Measurements from ENCODE around the gene TNC. TPM values are rescaled to one million over a fixed set of nuclear protein-coding genes. Genes with fewer than 3 reads are reported as not detected.
A peak's percentile ranks its signal among the peaks of the same experiment; 100 is the strongest.

Gene TNC
- polyA plus RNA-seq, 1 of the 3 experiments (the other 2 are of a cell fraction): 805 TPM

DNA sequence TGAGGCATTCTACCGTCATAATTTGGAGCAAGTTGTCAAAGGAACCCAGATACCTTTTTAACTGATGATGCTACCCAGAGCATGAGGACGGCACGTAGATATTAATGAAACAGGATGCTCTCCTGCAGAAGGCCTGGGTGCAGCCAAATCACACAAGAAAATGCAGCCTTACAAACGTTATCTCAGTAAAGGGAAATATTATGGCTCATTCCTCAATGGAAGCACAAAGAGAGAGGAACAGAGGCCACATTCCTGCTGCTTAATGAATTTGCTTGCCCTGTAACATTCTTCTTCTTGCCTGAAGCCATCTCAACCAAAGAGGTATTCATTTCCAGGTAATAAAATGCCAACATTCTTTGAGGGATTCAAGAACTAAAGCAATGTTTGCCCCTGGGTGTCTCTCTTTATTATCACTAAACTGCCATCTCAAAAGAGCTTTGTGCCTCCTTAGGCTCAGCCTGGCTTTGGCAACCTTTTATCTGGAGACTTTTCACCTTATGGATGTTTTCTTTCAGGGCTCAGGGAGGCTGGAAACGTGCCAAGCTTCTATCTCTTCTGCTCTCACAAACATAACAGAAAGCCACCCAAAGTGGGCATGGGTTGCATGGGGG is 92.9 kb downstream of the TNC start:
- Histone ChIP-seq H3F3A (replicated peaks; ENCODE audit: insufficient read depth) (peaks cover 66% of the 10 kb centered on the region), H3K27me3 (ENCODE audit: insufficient read depth) (no peaks in the 10 kb centered on the region), H3K4me2 (no peak overlapping the region), H3K9me3 (no peaks in the 10 kb centered on the region), H3K4me1 (ENCODE audit: control insufficient read depth in 1 of 2, insufficient read depth in 2 of 2, low read depth in 1 of 2, low read length in 1 of 2) (no peaks in the 10 kb centered on the region; a peak in 1 of 4 replicates), H3K9me2 (no peaks in the 10 kb centered on the region), H3K27ac (ENCODE audit: low read depth in 2 of 2, low read length in 1 of 2) (no peak overlapping the region), H3K4me3 (ENCODE audit: low read depth in 2 of 2, low read length in 1 of 2) (no peak overlapping the region), H3K36me3 (replicated peaks in 1 of 2; ENCODE audit: control insufficient read depth in 1 of 2, insufficient read depth in 2 of 2, low read length in 1 of 2) (peaks cover 81 to 95% of the 10 kb centered on the region in 2 experiments), H3K9ac (no peak overlapping the region), H2AFZ (ENCODE audit: low read depth) (no peak overlapping the region), H3K79me2 (ENCODE audit: insufficient read depth) (peaks cover 4% of the 10 kb centered on the region; the same call in 1 of the 2 replicates), H4K20me1 (ENCODE audit: insufficient read depth) (no peaks in the 10 kb centered on the region)
- DNase-seq: no peak
- no peak for TF ChIP-seq REST (IDR thresholded peaks at IDR 0.05; ENCODE audit: low read depth, low read length)
- ChIA-PET CTCF (interaction anchor here (0.8 kb wide), 1 partner anchor 11 kb away, joined by 3 read pairs; no protein-coding TSS in a partner anchor), POLR2A (no interaction called here)
- 63% methylated on average over 5 of the region's 5 CpGs for WGBS (ENCODE audit: low lambda C conversion rate)

DNA sequence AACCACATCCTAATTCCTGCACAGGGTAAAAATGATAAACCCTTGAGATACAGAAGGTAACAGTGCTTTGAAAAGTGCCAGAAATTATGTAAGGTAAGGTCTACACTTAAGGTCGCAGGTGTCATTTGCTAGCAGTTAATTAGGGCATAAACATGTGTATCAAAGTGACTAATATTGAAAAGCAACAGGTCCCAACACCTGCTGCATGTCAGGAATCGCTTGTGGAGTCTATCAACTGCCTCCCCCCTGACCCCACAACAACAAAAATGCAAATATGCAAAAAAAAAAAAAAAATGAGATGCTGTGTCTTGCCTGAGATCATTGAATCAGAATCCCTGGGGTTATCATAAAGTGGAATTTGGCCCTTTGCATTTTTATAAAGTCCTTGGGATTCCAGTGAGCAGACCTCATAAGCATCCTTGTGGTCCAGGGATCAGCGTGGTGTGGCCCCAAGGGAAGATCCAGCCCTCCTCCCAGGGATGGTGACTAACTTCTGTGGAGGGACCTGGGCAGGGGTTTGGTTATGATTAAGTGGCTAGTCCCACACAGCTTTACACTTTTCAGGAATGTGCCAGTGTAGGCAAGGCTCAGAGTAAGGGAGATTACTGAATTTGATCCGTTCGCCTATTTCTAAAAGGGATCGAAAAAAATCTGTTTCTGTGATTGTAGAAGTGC is 95.1 kb downstream of the TNC start:
- CTCF ChIA-PET: interaction anchor here (0.9 to 1.1 kb wide), 2 partner anchors 8 to 501 kb away, joined by 3 to 4 read pairs; no protein-coding TSS in a partner anchor
- Histone ChIP-seq H3F3A (replicated peaks; ENCODE audit: insufficient read depth) (peaks cover 77% of the 10 kb centered on the region), H2AFZ (ENCODE audit: low read depth) (no peak overlapping the region), H3K4me1 (ENCODE audit: control insufficient read depth in 1 of 2, insufficient read depth in 2 of 2, low read depth in 1 of 2, low read length in 1 of 2) (no peaks in the 10 kb centered on the region), H3K27ac (ENCODE audit: low read depth in 2 of 2, low read length in 1 of 2) (peak overlapping the region in 1 of 2 experiments; percentile 13; a peak in 2 of 4 replicates), H3K79me2 (ENCODE audit: insufficient read depth) (no peaks in the 10 kb centered on the region), H3K36me3 (replicated peaks in 1 of 2; ENCODE audit: control insufficient read depth in 1 of 2, insufficient read depth in 2 of 2, low read length in 1 of 2) (peaks cover 64 to 84% of the 10 kb centered on the region in 2 experiments), H3K4me3 (ENCODE audit: low read depth in 2 of 2, low read length in 1 of 2) (no peak overlapping the region), H3K4me2 (no peak overlapping the region), H3K27me3 (ENCODE audit: insufficient read depth) (no peaks in the 10 kb centered on the region), H3K9me3 (no peaks in the 10 kb centered on the region), H3K9ac (no peak overlapping the region), H3K9me2 (no peaks in the 10 kb centered on the region), H4K20me1 (ENCODE audit: insufficient read depth) (no peaks in the 10 kb centered on the region)
- POLR2A ChIA-PET: no interaction called here
- WGBS (ENCODE audit: low lambda C conversion rate): 82% methylated on average over 6 of the region's 6 CpGs
- DNase-seq: no peak
- TF ChIP-seq EZH2phosphoT487 (IDR thresholded peaks at IDR 0.05; ENCODE audit: borderline replicate concordance, low read depth) (no peak), RXRA (IDR thresholded peaks at IDR 0.05; ENCODE audit: borderline replicate concordance, low read depth) (no peak), SIN3A (IDR thresholded peaks at IDR 0.05; ENCODE audit: borderline replicate concordance, low read depth, low read length) (no peak), RFX5 (IDR thresholded peaks at IDR 0.05; ENCODE audit: low read length) (no peak), MAX (IDR thresholded peaks at IDR 0.05; ENCODE audit: low read depth) (no peak), USF2 (IDR thresholded peaks at IDR 0.05; ENCODE audit: borderline replicate concordance, low read depth, low read length) (no peak), IRF3 (IDR thresholded peaks at IDR 0.05; ENCODE audit: low read depth, low read length) (no peak)
- TF ChIP-seq, protein P1, sequence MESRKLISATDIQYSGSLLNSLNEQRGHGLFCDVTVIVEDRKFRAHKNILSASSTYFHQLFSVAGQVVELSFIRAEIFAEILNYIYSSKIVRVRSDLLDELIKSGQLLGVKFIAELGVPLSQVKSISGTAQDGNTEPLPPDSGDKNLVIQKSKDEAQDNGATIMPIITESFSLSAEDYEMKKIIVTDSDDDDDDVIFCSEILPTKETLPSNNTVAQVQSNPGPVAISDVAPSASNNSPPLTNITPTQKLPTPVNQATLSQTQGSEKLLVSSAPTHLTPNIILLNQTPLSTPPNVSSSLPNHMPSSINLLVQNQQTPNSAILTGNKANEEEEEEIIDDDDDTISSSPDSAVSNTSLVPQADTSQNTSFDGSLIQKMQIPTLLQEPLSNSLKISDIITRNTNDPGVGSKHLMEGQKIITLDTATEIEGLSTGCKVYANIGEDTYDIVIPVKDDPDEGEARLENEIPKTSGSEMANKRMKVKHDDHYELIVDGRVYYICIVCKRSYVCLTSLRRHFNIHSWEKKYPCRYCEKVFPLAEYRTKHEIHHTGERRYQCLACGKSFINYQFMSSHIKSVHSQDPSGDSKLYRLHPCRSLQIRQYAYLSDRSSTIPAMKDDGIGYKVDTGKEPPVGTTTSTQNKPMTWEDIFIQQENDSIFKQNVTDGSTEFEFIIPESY (IDR thresholded peaks at IDR 0.05; ENCODE audit: borderline replicate concordance, low read depth): no peak
- TF ChIP-seq, protein P2, sequence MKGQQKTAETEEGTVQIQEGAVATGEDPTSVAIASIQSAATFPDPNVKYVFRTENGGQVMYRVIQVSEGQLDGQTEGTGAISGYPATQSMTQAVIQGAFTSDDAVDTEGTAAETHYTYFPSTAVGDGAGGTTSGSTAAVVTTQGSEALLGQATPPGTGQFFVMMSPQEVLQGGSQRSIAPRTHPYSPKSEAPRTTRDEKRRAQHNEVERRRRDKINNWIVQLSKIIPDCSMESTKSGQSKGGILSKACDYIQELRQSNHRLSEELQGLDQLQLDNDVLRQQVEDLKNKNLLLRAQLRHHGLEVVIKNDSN (IDR thresholded peaks at IDR 0.05; ENCODE audit: borderline replicate concordance, low read depth): no peak
- TF ChIP-seq, protein P3, sequence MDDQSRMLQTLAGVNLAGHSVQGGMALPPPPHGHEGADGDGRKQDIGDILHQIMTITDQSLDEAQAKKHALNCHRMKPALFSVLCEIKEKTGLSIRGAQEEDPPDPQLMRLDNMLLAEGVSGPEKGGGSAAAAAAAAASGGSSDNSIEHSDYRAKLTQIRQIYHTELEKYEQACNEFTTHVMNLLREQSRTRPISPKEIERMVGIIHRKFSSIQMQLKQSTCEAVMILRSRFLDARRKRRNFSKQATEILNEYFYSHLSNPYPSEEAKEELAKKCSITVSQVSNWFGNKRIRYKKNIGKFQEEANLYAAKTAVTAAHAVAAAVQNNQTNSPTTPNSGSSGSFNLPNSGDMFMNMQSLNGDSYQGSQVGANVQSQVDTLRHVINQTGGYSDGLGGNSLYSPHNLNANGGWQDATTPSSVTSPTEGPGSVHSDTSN (IDR thresholded peaks at IDR 0.05): peak; percentile 59

Measured in SK-N-SH (cell line).